ENCODE measurements around the gene MROH8.

DNA sequence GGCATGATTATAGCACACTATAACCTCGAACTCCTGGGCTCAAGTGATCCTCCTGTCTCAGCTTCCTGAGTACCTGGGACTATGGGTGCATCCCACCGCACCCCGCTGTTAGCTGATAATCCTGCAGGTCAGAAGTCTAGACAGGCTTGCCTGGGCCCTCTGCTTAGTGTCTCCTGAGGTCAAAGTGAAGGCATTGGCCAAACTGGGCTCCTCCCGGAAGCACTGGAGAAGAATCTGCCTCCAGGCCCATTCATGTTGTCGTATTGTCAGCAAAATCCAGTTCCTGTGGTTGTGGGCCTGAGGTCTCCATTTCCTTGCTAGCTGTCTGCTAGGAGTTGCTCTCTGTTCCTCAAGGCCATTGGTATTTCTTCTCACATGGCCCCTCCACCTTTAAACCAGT is 6.3 kb upstream of the MROH8 start:
- TF ChIP-seq, protein P1, sequence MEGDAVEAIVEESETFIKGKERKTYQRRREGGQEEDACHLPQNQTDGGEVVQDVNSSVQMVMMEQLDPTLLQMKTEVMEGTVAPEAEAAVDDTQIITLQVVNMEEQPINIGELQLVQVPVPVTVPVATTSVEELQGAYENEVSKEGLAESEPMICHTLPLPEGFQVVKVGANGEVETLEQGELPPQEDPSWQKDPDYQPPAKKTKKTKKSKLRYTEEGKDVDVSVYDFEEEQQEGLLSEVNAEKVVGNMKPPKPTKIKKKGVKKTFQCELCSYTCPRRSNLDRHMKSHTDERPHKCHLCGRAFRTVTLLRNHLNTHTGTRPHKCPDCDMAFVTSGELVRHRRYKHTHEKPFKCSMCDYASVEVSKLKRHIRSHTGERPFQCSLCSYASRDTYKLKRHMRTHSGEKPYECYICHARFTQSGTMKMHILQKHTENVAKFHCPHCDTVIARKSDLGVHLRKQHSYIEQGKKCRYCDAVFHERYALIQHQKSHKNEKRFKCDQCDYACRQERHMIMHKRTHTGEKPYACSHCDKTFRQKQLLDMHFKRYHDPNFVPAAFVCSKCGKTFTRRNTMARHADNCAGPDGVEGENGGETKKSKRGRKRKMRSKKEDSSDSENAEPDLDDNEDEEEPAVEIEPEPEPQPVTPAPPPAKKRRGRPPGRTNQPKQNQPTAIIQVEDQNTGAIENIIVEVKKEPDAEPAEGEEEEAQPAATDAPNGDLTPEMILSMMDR (IDR thresholded peaks at IDR 0.05; ENCODE audit: borderline replicate concordance, extremely low read depth, low read length, poor library complexity, severe bottlenecking) = no peak
- TF ChIP-seq EZH2 (IDR thresholded peaks at IDR 0.05; ENCODE audit: borderline replicate concordance, low read depth, low read length, severe bottlenecking) = no peak

All from DND-41 (cell line).